Measurements from ENCODE around the gene CAMK1D. TPM values are rescaled to one million over a fixed set of nuclear protein-coding genes. Genes with fewer than 3 reads are reported as not detected.
A peak's percentile ranks its signal among the peaks of the same experiment; 100 is the strongest.

CAMK1D gene
- total RNA-seq, 2 experiments from 2014 or later = 16.7 to 17.8 TPM

GRCh38 chr10:12635127-12635541 is 285.8 kb downstream of the CAMK1D start:
- peak overlapping the region; percentile 73 for H3K27ac Mint-ChIP-seq
- H3K4me1 Mint-ChIP-seq = peaks cover 45% of the 10 kb centered on the region
- no peaks in the 10 kb centered on the region for H3K9me3 Mint-ChIP-seq
- peak; percentile 22 for DNase-seq
- H3K4me3 Mint-ChIP-seq = peak overlapping the region; percentile 49
- no peaks in the 10 kb centered on the region for H3K27me3 Mint-ChIP-seq
- POLR2A ChIA-PET = no interaction called here
- no peaks in the 10 kb centered on the region for H3K36me3 Mint-ChIP-seq (ENCODE audit: low read depth)
- CTCF ChIA-PET = interaction anchor here (1.2 to 1.5 kb wide), 2 partner anchors 8 to 47 kb away, joined by 3 to 4 read pairs; no protein-coding TSS in a partner anchor

DNA sequence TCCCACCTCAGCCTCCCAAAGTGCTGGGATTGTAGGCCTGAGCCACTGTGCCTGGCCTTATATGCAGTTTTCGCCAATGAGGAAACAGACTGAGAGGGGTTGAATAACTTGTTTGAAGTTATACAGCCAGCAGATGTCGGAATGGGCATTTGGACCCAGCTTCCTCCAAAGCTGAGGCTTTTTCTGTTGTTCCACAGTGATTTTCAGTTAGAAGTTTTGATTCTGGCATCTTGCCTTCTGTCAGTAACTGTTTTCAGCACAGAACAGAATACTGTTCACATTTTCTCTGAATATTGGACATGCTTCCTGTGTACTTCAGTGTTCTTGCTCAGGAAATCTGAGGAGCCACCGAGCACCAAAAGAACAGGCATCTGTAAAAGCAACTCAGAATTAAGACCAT is 287.2 kb downstream of the CAMK1D start:
- H3K27me3 Mint-ChIP-seq = no peaks in the 10 kb centered on the region
- H3K36me3 Mint-ChIP-seq (ENCODE audit: low read depth) = no peaks in the 10 kb centered on the region
- peaks cover 45% of the 10 kb centered on the region for H3K4me1 Mint-ChIP-seq
- no peak overlapping the region for H3K4me3 Mint-ChIP-seq
- POLR2A ChIA-PET = no interaction called here
- no peaks in the 10 kb centered on the region for H3K9me3 Mint-ChIP-seq
- H3K27ac Mint-ChIP-seq = peak overlapping the region; percentile 73
- CTCF ChIA-PET = interaction anchor here (1.0 kb wide), 1 partner anchor 8 kb away, joined by 3 read pairs; no protein-coding TSS in a partner anchor
- DNase-seq = no peak

DNA sequence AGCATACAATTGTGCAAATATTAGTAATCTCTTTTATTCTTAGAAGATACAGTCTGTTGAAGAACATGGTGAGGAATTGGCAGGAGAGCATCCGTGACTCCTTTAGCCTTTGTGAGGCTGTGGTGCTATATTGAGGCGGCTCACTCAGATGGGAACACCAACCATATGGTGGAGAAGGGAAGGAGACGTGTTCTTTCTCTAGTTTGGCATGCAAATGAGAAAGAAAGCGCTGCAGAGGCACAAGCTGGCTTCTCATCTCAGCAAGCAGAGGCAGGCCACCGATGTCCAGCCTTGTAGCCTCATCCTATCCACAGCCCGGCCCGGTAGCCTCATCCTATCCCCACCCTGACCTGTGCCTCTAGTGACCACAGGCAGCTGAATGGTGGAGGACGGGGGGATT is 288.3 kb downstream of the CAMK1D start:
- peaks cover 3% of the 10 kb centered on the region for H3K36me3 Mint-ChIP-seq (ENCODE audit: low read depth)
- peaks cover 48% of the 10 kb centered on the region for H3K4me1 Mint-ChIP-seq
- DNase-seq = no peak
- ChIA-PET CTCF (interaction anchor here (2.7 kb wide), 1 partner anchor 19 kb away, joined by 11 read pairs; no protein-coding TSS in a partner anchor), POLR2A (no interaction called here)
- no peaks in the 10 kb centered on the region for H3K27me3 Mint-ChIP-seq
- no peak overlapping the region for H3K27ac Mint-ChIP-seq
- H3K9me3 Mint-ChIP-seq = no peaks in the 10 kb centered on the region
- no peak overlapping the region for H3K4me3 Mint-ChIP-seq

GRCh38 chr10:12638103-12638502 is 288.8 kb downstream of the CAMK1D start:
- ChIA-PET CTCF (interaction anchor here (2.7 kb wide), 1 partner anchor 19 kb away, joined by 11 read pairs; no protein-coding TSS in a partner anchor), POLR2A (no interaction called here)
- Mint-ChIP-seq H3K27me3 (no peaks in the 10 kb centered on the region), H3K36me3 (ENCODE audit: low read depth) (peaks cover 3% of the 10 kb centered on the region), H3K4me3 (no peak overlapping the region), H3K4me1 (peaks cover 48% of the 10 kb centered on the region), H3K27ac (no peak overlapping the region), H3K9me3 (no peaks in the 10 kb centered on the region)
- DNase-seq = peak; percentile 48

GRCh38 chr10:12638781-12639180 is 289.4 kb downstream of the CAMK1D start:
- ChIA-PET CTCF (interaction anchor here (1.1 to 2.7 kb wide), 3 partner anchors 10 to 374 kb away, joined by 3 to 11 read pairs (median 4); no protein-coding TSS in a partner anchor), POLR2A (no interaction called here)
- no peak overlapping the region for H3K27ac Mint-ChIP-seq
- H3K9me3 Mint-ChIP-seq = no peaks in the 10 kb centered on the region
- no peaks in the 10 kb centered on the region for H3K27me3 Mint-ChIP-seq
- DNase-seq = no peak
- H3K4me3 Mint-ChIP-seq = no peak overlapping the region
- H3K36me3 Mint-ChIP-seq (ENCODE audit: low read depth) = peaks cover 3% of the 10 kb centered on the region
- peaks cover 52% of the 10 kb centered on the region for H3K4me1 Mint-ChIP-seq

DNA sequence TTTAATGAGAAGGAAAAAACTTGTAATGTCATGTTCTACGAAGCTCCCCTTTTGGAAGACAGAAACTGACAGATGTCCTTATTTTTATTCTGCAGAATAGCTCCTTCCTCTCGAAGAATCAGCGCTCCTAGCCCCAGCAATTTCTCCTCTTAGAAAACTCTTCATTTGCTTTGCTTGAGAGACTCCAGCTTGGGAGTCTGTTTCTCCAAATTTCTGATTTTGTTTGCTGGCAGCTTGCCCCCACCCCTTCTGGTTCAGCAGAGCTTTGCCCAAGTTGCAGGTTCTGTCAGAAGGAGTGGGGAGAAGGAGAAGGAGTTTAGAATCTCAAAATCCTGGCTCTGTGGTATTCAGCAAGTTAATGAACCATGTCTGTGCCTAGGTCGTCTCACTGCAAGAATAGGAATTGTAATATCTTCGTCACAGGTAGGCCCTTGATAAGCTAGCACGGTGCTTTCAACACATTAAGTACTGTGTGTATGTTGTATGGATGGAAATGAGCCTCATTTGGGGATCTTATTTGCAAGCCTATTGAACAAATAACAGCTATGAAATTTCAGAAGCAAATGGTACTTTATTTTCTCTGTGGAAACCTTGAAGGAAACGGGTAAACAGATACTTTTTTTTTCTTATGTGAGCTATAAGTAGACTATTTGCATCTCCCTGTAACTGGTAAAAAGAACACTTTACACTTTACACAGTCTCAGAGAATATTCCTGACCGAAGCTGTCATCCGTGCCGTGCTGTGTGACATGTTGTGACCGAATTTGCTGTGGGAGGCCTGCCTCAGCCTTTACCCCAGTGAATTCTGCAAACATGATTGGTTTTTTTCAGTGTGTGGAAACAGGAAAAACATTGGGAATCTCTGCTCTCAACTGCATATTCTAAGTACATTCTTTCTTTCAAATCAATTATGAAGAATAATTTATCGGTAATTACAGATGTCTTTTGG is 290.9 kb downstream of the CAMK1D start:
- peaks cover 3% of the 10 kb centered on the region for H3K36me3 Mint-ChIP-seq (ENCODE audit: low read depth)
- no peak for DNase-seq
- H3K9me3 Mint-ChIP-seq = no peaks in the 10 kb centered on the region
- no peaks in the 10 kb centered on the region for H3K27me3 Mint-ChIP-seq
- no peak overlapping the region for H3K4me3 Mint-ChIP-seq
- ChIA-PET POLR2A (interaction anchor here (1.3 kb wide), 1 partner anchor 11 kb away, joined by 5 read pairs; no protein-coding TSS in a partner anchor), CTCF (interaction anchor here (1.0 to 2.7 kb wide), 6 partner anchors 9 to 376 kb away, joined by 3 to 11 read pairs (median 4); no protein-coding TSS in a partner anchor)
- H3K4me1 Mint-ChIP-seq = peaks cover 55% of the 10 kb centered on the region
- no peak overlapping the region for H3K27ac Mint-ChIP-seq

DNA sequence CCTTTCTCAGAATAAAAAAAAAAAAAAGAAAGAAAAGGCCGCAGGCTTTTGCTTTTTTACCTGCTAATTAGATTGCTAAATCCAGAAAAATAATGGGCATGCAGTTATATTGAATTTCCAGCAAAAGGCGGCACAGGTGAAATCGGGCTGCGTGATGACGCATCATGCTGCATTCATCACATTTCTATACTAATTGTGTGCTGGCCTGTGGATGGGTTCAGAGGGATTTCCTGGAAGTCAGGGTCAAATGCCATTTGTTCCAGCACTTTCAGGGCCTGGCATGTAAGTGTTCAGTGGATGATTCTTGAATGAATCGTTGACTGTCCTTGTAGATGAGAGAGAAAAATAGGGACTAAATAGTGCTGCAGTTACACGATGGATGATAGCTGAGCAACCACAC is 292.7 kb downstream of the CAMK1D start:
- peaks cover 43% of the 10 kb centered on the region for H3K4me1 Mint-ChIP-seq
- ChIA-PET POLR2A (no interaction called here), CTCF (no interaction called here)
- H3K36me3 Mint-ChIP-seq (ENCODE audit: low read depth) = peaks cover 3% of the 10 kb centered on the region
- H3K9me3 Mint-ChIP-seq = no peaks in the 10 kb centered on the region
- no peaks in the 10 kb centered on the region for H3K27me3 Mint-ChIP-seq
- DNase-seq = no peak
- no peak overlapping the region for H3K27ac Mint-ChIP-seq
- no peak overlapping the region for H3K4me3 Mint-ChIP-seq

DNA sequence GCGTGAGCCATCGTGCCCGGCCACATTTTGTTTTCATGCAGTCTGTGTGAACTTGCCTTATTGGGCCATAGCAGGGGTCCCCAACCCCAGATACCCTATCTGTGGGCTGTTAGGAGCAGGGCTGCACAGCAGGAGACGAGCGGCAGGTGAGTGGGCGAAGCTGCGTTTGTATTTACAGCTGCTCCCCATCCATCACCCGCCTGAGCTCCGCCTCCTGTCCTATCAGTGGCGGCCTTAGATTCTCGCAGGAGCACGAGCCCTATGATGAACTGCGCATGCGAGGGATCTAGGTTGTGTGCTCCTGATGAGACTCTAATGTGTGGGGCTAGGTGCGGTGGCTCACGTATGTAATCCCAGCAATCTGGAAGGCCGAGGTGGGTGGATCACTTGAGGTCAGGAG is 293.9 kb downstream of the CAMK1D start:
- DNase-seq = no peak
- peaks cover 31% of the 10 kb centered on the region for H3K4me1 Mint-ChIP-seq
- no peak overlapping the region for H3K27ac Mint-ChIP-seq
- ChIA-PET POLR2A (interaction anchor here (0.8 to 1.9 kb wide), 3 partner anchors 55 to 292 kb away, joined by 4 to 6 read pairs (median 4); no protein-coding TSS in a partner anchor), CTCF (interaction anchor here (2.6 kb wide), 1 partner anchor 12 kb away, joined by 18 read pairs; no protein-coding TSS in a partner anchor)
- no peaks in the 10 kb centered on the region for H3K27me3 Mint-ChIP-seq
- H3K4me3 Mint-ChIP-seq = no peak overlapping the region
- H3K36me3 Mint-ChIP-seq (ENCODE audit: low read depth) = peaks cover 3% of the 10 kb centered on the region
- no peaks in the 10 kb centered on the region for H3K9me3 Mint-ChIP-seq

DNA sequence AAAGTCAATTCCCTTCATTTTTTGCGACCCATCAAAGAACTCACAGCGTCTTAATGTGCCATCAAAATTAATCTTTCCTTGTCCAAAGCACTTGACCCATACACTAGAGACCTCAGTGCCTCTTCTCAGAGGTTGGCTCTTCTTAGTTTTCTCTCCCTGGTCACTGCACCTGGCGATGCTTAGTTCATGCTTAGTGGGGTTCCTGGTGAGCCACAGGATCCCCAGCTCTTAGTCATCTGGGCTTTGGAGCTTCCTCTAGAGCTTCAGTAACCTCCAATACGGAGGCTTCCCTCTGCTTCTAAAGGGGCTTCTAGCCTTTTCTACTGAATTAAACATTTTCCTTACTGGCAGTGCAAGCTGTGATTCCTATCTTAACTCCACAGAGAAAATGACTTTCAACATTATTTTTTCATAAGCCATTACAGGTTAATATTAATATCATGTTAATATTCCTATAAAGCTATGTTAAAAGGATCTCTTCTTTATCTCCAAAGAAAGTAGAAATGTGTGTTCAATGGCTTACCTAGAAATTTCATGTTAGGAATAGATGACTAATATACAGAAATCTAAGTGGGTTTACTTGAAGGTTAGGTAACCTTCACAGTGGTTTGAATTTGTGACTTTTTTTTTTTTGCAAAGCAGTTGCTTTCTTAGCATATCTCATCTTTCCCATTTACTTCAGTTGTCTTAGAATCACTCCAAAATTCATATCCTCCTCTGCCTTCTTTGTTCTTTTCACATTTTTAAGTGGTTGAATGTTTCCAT is 295.2 kb downstream of the CAMK1D start:
- DNase-seq = no peak
- Mint-ChIP-seq H3K36me3 (ENCODE audit: low read depth) (peaks cover 3% of the 10 kb centered on the region), H3K27me3 (no peaks in the 10 kb centered on the region), H3K4me1 (peaks cover 23% of the 10 kb centered on the region), H3K9me3 (no peaks in the 10 kb centered on the region), H3K4me3 (no peak overlapping the region), H3K27ac (no peak overlapping the region)
- CTCF ChIA-PET = interaction anchor here (1.2 to 2.6 kb wide), 2 partner anchors 9 to 11 kb away, joined by 3 to 18 read pairs; no protein-coding TSS in a partner anchor
- POLR2A ChIA-PET = interaction anchor here (0.6 to 1.9 kb wide), 3 partner anchors 56 to 395 kb away, joined by 3 to 6 read pairs (median 4); no protein-coding TSS in a partner anchor

DNA sequence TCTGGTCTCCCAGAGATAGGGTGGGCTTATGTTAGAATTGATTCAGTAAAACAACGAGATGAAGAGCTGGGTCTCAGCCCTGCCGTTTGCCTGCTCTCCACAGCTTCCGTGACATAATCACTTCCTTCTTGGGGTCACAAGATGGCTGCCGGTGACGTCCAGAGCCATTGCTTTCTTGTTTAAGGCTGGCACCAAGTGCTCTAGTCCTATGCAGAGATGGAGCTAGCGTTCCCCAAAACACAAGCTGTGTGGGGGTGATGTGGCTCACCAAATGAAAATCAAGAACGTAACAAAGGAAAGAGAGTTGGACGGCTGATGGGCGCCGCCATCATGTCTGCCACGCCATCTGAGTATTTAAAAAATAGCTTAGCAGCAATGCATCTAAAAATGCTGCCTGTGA is 296.1 kb downstream of the CAMK1D start:
- H3K4me3 Mint-ChIP-seq = no peak overlapping the region
- POLR2A ChIA-PET = no interaction called here
- H3K9me3 Mint-ChIP-seq = no peaks in the 10 kb centered on the region
- no peak overlapping the region for H3K27ac Mint-ChIP-seq
- CTCF ChIA-PET = interaction anchor here (0.7 to 2.0 kb wide), 2 partner anchors 11 to 467 kb away, joined by 3 to 16 read pairs; no protein-coding TSS in a partner anchor
- DNase-seq = no peak
- H3K36me3 Mint-ChIP-seq (ENCODE audit: low read depth) = peaks cover 3% of the 10 kb centered on the region
- peaks cover 23% of the 10 kb centered on the region for H3K4me1 Mint-ChIP-seq
- H3K27me3 Mint-ChIP-seq = no peaks in the 10 kb centered on the region

GRCh38 chr10:12649012-12649584 is 299.8 kb downstream of the CAMK1D start:
- DNase-seq = no peak
- Mint-ChIP-seq H3K36me3 (ENCODE audit: low read depth) (peaks cover 4% of the 10 kb centered on the region), H3K27ac (no peak overlapping the region), H3K4me3 (no peak overlapping the region), H3K9me3 (no peaks in the 10 kb centered on the region), H3K27me3 (no peaks in the 10 kb centered on the region), H3K4me1 (peaks cover 12% of the 10 kb centered on the region)
- ChIA-PET POLR2A (no interaction called here), CTCF (interaction anchor here (1.3 kb wide), 1 partner anchor 9 kb away, joined by 3 read pairs; no protein-coding TSS in a partner anchor)

DNA sequence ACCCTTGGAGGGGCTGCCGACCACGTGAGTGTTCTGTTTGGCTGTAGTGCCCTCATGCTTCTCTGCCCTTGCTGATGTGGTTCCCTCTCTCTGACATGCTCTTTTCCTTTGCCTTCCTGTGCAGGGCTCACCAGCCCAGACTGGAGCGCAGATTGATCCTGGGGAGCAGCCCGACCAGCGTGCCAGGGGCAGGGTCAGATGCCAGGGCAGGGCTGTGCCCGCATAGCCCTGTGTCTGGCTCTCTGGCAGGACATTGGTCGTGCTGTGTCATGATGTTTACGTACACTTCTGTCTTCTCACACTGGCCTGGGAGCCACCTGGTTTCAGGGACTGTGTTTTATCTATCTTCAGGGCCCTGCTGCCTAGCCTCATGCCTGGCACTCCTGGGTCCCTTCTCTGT is 300.8 kb downstream of the CAMK1D start:
- H3K36me3 Mint-ChIP-seq (ENCODE audit: low read depth) = peaks cover 6% of the 10 kb centered on the region
- DNase-seq = no peak

More for the DNA sequence above, 300.8 kb downstream of the CAMK1D start:
- Mint-ChIP-seq H3K9me3 (peaks cover 3% of the 10 kb centered on the region), H3K4me1 (peaks cover 4% of the 10 kb centered on the region), H3K27me3 (no peaks in the 10 kb centered on the region), H3K4me3 (no peak overlapping the region), H3K27ac (no peak overlapping the region)
- ChIA-PET POLR2A (no interaction called here), CTCF (no interaction called here)

Measured in activated CD4-positive, alpha-beta memory T cell treated with anti-CD3 and anti-CD28 coated beads, Interleukin-2, amount 10 ng/mL, durations not matched to agents 7 days and 5 days (primary cell).